ENCODE data around the gene TRPV6.

GRCh38 chr7:142867097-142867378 is 18.5 kb downstream of the TRPV6 start:
- TF ChIP-seq, protein P1, sequence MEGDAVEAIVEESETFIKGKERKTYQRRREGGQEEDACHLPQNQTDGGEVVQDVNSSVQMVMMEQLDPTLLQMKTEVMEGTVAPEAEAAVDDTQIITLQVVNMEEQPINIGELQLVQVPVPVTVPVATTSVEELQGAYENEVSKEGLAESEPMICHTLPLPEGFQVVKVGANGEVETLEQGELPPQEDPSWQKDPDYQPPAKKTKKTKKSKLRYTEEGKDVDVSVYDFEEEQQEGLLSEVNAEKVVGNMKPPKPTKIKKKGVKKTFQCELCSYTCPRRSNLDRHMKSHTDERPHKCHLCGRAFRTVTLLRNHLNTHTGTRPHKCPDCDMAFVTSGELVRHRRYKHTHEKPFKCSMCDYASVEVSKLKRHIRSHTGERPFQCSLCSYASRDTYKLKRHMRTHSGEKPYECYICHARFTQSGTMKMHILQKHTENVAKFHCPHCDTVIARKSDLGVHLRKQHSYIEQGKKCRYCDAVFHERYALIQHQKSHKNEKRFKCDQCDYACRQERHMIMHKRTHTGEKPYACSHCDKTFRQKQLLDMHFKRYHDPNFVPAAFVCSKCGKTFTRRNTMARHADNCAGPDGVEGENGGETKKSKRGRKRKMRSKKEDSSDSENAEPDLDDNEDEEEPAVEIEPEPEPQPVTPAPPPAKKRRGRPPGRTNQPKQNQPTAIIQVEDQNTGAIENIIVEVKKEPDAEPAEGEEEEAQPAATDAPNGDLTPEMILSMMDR (IDR thresholded peaks at IDR 0.05; ENCODE audit: low read depth, low read length, missing input control) = no peak
- TF ChIP-seq RAD21 (IDR thresholded peaks at IDR 0.05) (no peak), YY1 (IDR thresholded peaks at IDR 0.05) (no peak), MAX (IDR thresholded peaks at IDR 0.05) (no peak), EGR1 (IDR thresholded peaks at IDR 0.05; ENCODE audit: low read depth in 2 of 2) (no peak), RXRA (IDR thresholded peaks at IDR 0.05) (no peak), SP1 (IDR thresholded peaks at IDR 0.05) (no peak), TAF1 (conservative IDR thresholded peaks at IDR 0.05) (no peak), ATF3 (IDR thresholded peaks at IDR 0.05) (no peak)

Data from liver (tissue), 3 donors.